NCI-H1105 treated with DMSO at 0.1 percent for 48 hours (cell line): ENCODE measurements around the gene SZRD1.

ENCODE experiments used
- DNase-seq: peaks from one replicate; lab custom pipeline; 2025; lab: John Stamatoyannopoulos, UW

Gene SZRD1

DNA sequence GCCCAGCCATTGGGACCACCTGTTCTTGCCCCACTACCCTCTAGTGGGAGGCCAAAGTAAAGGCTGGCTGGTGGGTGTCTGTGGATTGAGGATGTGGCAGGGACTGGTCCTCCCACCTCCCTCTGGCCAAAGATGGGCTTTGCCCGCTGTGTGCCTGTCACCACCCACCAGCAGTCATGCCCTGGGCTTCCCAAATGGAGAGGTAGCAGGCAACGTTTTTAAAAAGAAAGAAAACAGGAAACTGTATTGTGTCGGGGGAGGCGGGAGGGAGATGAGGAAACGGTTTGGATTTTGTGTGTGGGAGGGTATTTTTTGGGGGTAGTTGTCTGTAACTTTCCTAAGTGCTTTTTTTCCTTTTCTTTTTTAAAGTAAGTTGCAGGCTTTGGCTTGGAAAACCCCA, 30.1 kb downstream of the SZRD1 start:
- DNase-seq, result no peak

DNA sequence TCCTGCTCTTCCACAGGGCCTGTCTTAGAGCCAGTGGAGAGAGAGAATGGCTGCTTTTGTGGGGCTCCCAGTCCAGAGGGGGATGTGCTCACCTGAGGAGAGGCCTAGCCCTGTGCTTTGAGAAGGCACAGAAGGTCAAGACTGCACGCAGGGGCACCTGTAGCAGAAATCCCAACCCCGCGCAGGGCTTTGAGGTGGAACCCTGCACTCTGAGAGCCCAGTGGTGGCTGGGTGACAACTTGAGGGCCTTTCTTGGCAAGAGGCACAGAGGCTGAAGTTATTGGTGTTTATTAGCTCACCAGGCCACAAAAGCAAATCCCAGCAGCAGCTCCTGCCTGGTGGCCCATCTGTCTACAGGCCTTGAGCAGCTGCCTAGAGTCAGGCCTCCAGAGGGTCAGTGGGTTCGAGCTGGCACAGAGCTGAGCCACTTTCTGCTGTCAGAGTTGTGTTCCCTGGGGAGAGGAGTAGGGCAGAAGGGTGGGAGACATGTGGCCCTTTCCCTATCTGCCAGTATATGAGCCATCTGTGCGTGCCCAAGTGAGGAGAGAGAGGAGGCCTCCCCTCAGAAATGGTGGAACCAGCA, 31.4 kb downstream of the SZRD1 start:
- no peak for DNase-seq

DNA sequence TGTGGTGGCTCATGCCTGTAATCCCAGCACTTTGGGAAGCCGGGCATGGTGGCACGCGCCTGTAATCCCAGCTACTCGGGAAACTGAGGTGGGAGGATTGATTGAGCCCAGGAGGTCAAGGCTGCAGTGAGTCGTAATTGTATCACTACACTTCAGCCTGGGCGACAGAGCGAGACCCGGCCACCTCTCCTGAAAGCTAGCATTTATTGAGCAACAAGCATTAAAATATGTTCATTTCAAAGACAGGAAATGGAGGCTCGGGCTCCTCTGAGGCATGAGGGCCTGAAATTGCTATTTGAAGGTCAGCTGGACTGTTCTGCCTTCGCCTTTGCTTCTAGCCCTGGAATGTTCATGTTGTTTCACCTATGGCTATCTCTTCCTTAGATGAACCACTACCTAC, 35.7 kb downstream of the SZRD1 start:
- DNase-seq, result no peak

DNA sequence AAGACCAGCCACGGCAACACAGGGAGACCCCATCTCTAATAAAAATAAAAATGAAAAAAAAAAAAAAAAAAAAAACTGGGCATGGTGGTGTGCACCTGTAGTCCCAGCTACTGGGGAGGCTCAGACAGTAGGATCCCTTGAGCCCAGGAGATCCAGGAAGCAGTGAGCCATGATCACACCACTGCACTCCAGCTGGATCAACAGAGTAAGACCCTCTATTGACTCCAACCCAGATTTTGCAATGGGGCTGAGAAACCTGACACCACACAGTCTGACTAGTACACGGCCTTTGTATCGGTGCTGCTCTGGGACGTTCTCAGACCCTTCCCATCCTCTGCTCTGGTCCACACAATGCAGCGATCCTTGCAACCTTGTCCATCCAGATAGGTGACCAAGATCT, 38.4 kb downstream of the SZRD1 start:
- no peak for DNase-seq

DNA sequence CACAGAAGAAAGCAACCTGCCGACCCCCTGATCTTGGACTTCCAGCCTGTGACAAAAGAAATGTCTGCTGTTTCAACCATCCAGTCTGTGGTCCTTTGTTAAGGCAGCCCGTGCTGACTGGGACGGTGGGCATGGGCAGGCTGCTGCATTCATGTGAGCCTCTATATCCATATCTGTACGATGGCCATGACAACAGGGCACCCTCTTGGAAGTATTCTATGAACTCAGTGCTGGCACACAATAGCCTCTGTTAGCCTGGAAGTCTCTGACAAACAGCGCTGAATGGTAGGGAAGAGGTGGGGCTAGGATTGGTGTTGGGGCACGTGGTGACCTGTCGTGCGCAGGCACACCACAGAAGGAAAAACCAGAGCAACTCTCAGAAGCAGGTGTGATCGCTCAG, 39.8 kb downstream of the SZRD1 start:
- DNase-seq, result no peak

DNA sequence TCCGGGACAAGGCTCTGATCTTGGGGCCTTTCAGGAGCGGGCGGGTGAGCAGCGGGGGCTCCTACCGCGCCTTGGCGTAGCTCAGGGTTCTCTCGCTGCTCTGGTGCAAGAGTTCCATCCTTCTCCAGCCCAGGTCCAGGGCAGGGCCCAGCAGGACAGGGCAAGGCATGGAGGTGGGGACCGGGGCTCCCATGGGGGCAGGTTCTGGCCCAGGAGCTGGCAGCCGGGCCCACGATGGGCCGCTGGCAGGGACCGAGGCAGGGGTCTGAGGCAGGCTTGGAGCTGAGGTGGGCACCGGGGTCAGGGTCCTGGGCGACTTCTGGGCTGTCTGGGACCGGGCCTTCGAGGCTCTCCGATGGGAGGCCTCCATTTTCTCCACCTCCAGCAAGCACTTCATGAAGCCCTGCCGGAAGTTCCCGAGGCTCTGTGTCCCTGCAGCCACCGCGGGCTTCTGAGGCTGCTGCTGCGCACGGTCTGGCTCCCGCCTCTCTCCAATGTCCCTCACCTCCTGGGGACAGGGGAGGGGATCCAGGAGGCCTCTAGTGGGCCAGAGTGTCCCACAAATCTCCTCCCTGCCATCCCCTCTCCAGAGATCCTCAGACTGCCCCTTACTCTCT, 42.6 kb downstream of the SZRD1 start:
- DNase-seq, result no peak

DNA sequence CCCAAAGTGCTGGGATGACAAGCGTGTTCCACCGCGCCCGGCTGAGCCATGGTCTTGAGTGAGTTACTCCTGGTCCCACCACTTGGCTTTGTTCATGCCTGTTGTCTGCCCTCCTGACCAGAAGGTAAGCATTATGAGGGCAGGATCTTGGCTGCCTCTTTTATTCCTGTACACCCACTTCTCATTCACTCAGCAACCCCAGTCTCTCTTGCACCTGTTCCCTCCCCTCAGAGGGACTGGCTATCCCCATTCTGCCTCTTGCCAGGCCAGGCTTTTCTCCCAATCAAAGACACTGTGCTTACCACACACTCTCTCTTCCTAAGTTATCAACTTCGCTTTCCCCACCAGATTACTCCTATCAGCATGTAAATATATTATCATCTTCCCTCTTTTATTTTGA, 43.8 kb downstream of the SZRD1 start:
- no peak for DNase-seq

DNA sequence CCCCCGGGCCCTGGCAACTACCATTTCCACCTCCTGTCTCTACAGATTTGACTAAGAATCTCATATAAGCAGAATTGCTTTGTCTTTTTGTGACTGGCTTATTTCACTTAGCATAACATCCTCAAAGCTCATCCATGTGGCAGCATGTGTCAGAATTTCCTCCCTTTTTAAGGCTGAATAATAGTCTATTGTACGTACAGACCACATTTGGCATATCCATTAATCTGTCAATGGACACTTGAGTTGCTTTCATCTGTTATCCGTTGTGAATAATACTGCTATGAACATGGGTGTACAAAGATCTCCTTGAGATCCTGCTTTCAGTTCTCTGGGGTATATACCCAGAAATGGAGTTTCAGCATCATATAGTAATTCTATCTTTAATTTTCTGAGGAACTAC, 46.1 kb downstream of the SZRD1 start:
- DNase-seq, result no peak

DNA sequence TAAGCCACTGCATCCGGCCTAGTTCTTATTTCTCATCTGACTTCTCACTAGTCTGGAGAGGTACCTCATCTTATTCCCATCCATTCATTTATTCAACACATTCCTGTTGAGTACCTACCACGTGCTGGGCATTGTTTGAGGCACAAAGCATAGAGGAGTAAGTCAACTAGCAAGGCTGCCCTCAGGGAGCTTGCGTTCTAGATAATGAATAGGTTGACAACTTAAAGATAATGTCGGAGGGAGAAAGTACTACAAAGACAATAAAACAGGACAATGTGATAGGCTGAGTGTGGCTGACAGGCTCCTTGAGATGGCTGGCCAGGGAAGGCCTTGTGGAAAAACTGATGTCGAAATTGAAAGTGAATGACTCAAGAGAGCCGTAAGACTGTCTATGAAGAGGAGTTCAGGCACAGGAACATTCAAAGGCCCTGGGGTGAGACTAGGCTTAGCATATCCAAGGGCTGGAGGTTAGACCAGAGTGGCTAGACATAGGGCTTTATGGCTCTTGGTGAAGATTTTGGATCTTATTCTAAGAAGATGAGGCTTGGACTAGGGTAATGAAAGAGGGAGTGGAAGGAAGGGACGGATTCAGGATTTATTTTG, 51.9 kb downstream of the SZRD1 start:
- no peak for DNase-seq

DNA sequence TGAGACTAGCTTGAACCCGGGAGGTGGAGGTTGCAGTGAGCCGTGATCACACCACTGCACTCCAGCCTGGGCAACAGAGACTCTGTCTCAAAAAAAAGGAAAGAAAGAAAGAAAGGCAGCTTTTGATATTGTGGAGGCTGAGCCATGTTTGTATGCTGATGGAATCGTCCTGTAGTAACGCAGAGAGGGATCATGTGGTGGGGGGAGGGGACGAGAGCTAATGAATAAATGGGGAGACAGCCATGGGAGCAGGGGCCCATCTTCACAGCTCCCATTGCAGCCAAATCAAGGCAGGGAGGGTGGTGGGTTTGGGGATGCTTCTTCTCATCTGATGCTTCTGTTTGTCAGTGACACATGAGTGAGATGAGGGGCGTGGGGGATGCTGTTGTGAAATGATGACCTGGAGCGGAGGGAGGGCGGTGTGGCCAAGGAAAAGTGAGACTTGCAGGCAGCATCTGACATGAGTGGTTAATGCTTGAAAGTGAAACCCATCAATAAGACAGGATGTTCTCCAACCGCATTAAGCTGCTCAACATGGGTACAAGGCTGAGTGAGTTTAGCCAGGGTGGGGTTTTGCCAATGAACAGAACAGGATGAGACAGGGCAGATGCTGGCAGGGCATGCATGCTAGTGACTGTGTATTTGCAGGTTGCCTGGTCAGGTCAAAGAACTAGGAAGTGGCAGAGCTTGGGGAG, 53.5 kb downstream of the SZRD1 start:
- DNase-seq, result no peak

DNA sequence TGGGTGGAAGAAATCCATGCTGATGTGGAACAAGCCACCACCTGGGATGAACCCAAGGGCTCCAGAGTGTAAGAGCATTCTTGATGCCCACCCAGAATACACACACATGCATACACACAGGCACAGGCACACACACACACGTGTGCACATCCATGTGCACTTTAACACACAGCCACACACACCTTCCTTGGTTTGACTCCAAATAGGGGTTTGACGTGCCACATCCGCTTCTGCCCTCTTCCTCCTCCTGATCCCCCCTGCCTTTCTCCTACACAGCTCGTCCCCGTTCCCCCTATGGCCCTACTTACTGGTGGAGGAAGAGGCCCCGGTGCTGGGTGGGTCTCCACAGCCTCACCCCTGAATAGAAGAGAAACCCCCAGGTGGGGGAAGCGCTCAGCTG, 54.2 kb downstream of the SZRD1 start:
- DNase-seq, result no peak

DNA sequence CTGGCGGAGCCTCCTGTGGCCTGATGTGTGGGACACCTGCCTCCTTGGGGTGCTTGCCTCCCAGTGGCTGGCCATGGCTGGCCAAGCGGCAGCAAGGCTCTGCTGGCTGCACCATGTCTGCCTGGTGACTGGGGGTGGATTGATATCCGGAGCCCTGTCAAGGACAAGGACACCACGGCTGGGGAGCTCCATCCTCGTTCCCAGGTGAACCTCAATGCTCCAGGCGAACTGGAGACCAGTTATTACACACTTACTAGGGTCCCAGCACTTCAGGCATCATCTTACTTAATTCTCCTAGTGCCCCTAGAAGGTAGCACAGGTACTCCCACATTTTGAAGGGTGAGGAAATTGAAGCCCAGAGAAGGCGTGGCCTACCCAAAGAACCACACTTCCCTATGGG, 55.0 kb downstream of the SZRD1 start:
- DNase-seq, result no peak

DNA sequence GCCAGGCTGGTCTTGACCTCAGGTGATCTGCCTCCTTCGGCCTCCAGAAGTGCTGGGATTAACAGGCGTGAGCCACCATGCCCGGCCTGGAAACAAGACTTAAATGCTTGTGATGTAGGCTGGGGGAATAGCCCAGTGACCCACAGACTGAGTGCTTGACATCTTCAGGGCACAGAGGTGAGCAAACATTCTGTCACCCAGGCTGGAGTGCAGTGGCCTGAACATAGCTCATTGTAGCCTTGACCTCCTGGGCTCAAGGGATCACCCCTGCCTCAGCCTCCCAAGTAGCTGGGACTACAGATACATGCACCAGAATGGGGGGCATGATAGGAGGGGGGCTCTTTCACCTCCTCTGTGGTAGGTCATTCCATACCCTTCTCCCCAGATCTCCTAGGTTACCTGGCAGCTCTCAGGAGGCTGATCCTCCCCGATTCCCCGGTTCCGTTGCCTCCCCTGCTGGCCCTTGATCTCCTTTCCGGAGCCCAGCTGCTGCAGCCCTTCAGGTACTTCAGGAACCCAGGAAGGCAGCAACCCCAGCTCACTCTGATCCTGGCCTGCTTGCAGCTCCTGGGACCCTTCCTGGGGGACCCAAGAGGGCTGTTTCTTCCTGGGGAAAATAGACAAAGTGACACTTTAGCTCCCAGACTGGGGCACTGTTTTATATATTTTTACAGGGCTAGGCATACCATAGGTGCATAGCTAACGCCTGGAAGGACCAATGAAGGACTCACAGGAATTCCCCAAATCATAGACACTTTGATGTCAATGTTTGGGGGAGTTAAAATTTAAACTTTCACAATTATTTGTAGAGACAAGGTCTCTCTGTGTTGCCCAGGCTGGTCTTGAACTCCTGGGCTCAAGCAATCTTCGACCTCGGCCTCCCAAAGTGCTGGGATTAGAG, 58.3 kb downstream of the SZRD1 start:
- DNase-seq, result no peak

DNA sequence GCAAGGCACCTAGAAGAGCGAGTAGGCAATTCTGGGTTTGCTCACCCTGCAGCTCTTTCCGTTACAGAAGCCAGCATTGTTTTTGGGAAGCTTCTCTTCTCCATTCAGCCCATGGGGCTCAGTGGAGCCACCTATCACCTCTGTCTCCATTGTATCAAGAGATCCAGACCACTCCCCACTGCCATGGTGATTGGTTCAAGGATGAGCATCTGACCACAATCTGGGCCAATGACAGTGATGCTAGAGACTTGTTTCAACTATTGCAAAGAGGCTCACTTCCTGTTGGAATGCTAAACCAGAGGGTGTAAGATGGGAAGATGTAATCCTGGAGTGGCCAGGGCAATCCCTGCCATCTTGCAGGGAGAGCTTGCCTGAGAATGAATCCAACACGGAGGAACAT, 63.6 kb downstream of the SZRD1 start:
- no peak for DNase-seq

DNA sequence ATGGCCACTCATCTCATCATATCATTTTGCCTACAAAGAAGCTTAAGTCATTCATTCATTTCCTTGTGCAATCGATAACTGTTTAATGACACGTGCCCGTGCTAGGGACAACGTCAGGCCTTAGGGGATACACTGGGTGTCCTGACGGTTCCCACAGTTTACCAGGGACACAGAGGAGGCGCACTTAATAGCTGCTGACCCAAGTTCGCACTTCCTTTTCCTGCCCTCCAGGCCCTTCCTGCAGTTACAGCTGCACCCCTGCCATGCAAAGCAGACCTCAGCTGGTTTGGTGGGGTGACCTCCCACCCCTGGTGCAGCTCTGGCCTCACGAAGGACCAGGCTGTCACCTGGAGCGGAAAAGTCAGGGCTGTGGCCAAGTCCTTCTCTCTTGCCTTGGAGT, 66.0 kb downstream of the SZRD1 start:
- no peak for DNase-seq

DNA sequence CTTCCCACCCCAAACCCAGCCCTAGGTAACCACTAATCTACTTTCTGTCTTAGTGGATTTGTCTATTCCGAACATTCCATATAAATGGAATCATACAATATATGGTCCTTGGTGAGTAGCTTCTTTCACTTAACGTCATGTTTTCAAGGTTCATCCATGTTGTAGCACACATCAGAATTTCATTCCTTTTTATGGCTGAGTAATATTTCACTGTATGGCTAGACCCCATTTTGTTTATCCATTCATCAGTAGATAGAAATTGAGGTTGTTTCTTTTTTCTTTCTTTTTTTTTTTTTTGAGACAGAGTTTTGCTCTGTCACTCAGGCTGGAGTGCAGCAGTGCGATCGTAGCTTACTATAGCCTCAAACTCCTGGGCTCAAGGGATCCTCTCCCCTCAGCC, 67.0 kb downstream of the SZRD1 start:
- no peak for DNase-seq

DNA sequence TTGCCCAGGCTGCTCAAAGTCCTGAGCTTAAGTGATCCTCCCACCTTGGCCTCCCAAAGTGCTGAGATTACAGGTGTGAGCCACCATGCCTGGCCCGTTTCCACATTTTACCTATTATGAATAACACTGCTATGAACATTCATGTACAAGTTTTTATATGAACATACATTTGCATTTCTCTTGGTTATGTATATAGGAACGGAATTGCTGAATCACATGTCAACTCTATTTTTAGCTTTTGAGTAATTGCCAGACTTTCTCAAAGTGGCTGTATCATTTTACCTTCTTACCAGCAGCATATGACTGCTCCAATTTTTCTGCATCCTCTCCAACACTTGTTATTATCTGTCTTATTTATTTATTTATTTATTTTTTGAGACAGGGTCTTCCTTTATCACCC, 67.5 kb downstream of the SZRD1 start:
- no peak for DNase-seq

DNA sequence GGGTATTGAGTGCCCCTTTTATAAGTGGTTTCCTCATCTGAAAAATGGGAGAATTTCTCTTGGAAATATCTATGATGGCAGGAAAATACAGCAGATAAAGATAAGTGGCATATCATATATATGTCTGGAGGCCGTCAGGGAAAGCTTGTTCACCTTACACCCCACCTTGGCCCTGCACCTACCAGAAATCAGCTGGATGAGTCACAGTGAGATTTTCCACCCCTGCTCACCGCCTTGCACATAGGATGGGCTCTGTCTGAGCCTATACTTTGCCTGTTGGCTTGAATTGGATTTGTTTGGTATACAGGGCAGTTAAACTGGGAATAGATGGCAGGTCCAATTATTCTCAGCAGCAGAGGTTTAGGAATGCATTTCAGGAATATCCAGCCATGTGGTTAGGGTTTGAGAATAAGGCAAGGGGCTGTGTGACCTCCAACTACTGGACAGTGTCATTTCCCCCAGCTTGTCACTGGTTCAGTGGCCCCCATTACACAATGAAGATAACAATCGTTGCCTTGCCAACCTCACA, 70.0 kb downstream of the SZRD1 start, which contains the start of gene SPATA21:
SPATA21 (minus strand) TSS at position 479 of the 529 bp plus-strand sequence. CDS start 6,053 bp downstream, outside the sequence.
- no peak for DNase-seq

DNA sequence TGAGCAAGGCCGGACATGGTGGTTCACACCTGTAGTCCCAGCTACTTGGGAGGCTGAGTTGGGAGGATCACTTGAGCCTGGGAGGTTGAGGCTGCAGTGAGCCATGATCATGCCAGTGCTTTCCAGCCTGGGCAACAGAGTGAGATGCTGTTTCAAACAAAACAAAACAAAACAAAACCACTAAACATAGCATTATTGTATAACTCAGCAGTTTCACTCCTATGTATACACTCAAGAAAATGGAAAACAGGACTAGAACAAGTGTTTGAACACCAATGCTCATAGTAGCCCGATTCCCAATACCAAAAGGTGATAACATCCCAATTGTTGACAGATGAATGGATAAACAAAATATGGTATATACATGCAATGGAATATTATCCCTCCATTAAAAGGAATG, 71.5 kb downstream of the SZRD1 start:
- DNase-seq, result no peak

DNA sequence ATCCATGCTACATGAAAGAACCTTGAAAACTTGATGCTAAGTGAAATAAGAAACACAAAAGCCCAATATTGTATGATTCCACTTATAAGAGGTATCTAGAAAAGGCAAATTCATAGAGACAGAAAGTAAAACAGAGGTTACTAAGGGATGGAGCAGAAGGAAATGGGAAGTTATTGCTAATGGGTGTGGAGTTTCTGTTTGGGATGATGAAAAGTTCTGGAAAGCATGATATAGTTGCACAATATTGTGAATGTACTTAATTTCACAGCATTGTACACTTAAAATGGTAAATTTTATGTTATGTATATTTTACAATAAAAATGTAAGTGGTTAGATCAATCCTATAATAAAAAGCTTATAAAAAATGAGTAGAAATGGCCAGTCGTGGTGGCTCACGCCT, 71.9 kb downstream of the SZRD1 start:
- no peak for DNase-seq

DNA sequence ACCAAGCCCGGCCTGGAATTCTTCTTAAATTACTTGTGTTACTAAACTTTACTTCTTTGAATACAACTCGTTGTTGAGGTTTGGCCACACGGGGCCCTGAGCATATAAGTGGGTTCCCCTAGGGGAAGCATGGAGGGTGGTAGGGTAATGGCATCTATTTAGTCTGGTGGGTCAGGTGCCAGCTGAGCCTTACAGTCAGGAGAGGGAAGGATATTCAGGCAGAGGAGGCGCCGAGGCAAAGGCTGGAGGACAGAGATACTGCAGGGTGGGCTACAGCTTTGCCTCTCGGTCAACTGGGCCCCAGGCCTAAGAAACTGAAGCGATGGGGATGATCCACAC, 73.1 kb downstream of the SZRD1 start:
- DNase-seq, result no peak
